D721Med (cell line): ENCODE measurements around the gene SLC9A9.
"Not testable (repeated sequence)": the region's sequence is repeated elsewhere in the genome, so short reads cannot be mapped to it uniquely, and the experiment has no call there.

Source experiments
- DNase-seq: peaks from one replicate; pipeline ENCODE4 v3.0.0; 2011; ENCODE audit warnings: low spot score; ENCODE audit not compliant: insufficient read length
- FAIRE-seq: peaks from 2 replicates; lab custom pipeline; 2011; peaks lifted over from hg19 to GRCh38; lab: Jason Lieb, UNC
- TF ChIP-seq, protein P1 (sequence below): IDR thresholded peaks from 2 replicates; pipeline ENCODE4 v1.5.1; 2012; ENCODE audit warnings: mild to moderate bottlenecking, control low read depth; ENCODE audit not compliant: insufficient read depth; ENCODE audit errors: missing control alignments

SLC9A9 gene

DNA sequence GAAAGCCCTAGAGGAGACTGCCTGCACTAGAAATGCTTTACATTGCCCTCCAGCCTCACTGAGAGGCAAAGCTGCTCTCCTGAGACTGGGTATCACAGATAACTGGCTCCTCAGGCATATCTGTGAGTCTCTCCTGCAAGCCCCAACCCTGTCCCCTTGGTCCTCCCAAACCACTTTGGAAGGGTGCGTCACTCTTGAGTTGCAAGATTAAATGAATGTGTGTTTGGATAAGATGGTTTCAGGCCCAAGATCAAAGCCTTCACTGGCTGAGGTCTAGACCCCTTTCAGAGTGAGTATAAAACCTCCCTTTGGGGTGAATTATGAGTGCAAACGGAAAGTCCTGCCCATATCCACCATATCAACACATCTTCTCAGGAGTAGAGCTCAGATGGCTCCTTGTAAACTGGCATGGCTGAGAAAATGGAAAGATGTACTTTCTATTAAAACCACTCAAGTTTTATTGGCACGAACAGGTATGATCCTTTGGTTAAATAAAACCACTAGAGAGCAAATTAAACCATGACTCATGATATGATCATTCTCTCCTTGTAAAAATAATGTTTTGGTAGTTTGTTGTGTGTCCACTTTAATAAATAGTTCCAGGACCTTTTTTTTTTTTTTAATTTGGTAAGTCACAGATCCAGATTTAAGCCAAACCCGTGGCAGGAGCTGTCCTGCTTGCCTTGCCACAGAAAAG lies 564.7 kb downstream of the SLC9A9 start:
- DNase-seq = no peak
- TF ChIP-seq, protein P1, sequence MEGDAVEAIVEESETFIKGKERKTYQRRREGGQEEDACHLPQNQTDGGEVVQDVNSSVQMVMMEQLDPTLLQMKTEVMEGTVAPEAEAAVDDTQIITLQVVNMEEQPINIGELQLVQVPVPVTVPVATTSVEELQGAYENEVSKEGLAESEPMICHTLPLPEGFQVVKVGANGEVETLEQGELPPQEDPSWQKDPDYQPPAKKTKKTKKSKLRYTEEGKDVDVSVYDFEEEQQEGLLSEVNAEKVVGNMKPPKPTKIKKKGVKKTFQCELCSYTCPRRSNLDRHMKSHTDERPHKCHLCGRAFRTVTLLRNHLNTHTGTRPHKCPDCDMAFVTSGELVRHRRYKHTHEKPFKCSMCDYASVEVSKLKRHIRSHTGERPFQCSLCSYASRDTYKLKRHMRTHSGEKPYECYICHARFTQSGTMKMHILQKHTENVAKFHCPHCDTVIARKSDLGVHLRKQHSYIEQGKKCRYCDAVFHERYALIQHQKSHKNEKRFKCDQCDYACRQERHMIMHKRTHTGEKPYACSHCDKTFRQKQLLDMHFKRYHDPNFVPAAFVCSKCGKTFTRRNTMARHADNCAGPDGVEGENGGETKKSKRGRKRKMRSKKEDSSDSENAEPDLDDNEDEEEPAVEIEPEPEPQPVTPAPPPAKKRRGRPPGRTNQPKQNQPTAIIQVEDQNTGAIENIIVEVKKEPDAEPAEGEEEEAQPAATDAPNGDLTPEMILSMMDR = no peak
- FAIRE-seq = no peak

DNA sequence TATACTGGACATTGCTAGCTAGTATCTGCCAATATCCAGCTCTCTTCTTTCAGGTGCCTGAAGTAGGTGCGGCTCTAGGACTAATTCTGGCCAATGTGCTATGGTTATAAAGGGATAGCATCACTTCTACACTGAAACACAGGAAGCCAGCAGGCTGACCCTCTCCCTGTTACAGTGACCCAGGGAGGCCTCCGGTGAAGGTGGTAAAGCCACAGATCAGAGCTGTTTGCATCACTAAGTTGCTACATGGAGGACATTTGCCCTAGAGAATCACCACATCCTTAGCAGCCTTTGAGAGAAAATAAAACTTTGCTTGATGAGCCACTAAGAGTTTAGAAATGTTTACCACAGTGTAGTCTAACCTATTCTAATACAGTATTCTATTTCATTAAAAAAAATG lies 567.3 kb downstream of the SLC9A9 start:
- no peak for FAIRE-seq
- DNase-seq = no peak
- TF ChIP-seq, protein P1 = no peak

- DNase-seq, FAIRE-seq: not testable (repeated sequence)
Observed at GRCh38 chr3:143279567-143279966, 568.7 kb downstream of the SLC9A9 start.

DNA sequence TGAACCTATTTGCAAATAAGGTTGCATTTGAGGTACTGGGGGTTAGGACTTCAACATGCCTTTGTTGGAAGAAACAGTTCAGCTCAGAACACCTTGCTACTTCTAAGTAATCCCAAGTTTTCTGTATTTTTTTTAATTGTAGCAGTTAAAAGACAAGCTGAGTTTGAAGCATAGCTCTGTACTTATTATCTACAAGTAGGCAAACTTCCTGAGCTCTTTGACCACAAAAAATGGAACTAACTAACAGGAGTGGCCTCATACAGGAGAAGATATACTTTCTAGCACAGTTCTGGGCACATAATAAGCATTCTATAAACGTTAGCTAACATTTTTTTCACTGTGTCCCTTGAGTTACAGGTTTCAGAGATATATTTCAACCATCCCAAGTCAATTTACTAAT lies 569.5 kb downstream of the SLC9A9 start:
- TF ChIP-seq, protein P1 = no peak
- FAIRE-seq = no peak
- DNase-seq = no peak

GRCh38 chr3:143277531-143277930 lies 570.7 kb downstream of the SLC9A9 start:
- FAIRE-seq (no peak), DNase-seq (no peak)
- TF ChIP-seq, protein P1 = no peak

- DNase-seq = no peak
- FAIRE-seq = no peak
- TF ChIP-seq, protein P1 = no peak
Observed at GRCh38 chr3:143276592-143276991, 571.7 kb downstream of the SLC9A9 start.

DNA sequence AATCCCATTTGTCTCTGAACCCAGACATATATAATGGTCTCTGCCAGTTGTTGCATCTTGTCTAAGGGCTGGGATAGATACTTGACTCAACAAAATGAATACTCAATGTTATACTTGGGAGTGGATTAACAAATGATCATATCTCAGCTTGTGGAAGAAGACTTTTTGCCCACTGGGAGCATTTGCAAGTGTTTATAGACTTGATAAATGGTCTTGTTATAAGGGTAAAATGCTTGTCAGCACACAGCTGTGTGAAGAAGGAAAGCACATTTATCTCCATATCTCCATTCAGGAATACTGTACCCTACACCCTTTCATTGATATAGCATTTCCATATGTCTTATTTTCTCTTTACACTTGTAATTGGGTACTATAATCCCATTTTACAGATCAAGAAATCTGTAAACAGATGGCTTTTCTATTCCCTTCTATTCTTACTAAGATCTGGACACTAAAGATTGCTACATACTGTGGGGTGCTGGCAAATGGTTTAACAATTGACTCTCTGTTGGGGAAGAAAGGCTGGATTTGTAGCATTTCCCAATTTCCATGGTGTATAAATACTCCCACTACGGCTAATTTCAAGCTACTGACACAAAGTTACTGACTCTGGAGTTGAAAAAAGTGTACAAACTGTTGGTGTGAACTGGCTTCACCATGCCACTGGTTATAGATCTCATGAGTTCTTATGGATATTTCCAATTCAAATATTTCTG lies 574.1 kb downstream of the SLC9A9 start:
- FAIRE-seq (no peak), DNase-seq (no peak)
- TF ChIP-seq, protein P1 = no peak
